H9 (cell line): ENCODE measurements around the gene PIAS2. TPM values are rescaled to one million over a fixed set of nuclear protein-coding genes. Genes with fewer than 3 reads are reported as not detected.

Experiments used
- DNase-seq: peaks from one replicate; pipeline ENCODE4 v3.0.0-alpha.2; 2017
- H2AFZ ChIP-seq: one replicate; pipeline ENCODE4 v1.6.1; 2013; ENCODE audit warnings: mild to moderate bottlenecking, low read length, control low read depth, moderate library complexity
- H2AK5ac ChIP-seq: 2 replicates; pipeline ENCODE4 v1.6.1; 2013; ENCODE audit warnings: low read length, control low read depth, mixed read lengths; ENCODE audit not compliant: insufficient read length
- H2BK120ac ChIP-seq: one replicate; pipeline ENCODE4 v1.6.1; 2013; ENCODE audit warnings: low read depth, mild to moderate bottlenecking, low read length, control low read depth, inconsistent platforms; ENCODE audit not compliant: poor library complexity, severe bottlenecking
- H2BK12ac ChIP-seq: 2 replicates; pipeline ENCODE4 v1.6.1; 2013; ENCODE audit warnings: low read length, control low read depth, mixed read lengths, low read depth; ENCODE audit not compliant: insufficient read length
- H2BK15ac ChIP-seq: 2 replicates; pipeline ENCODE4 v1.6.1; 2013; ENCODE audit warnings: low read depth, low read length, control low read depth
- H2BK20ac ChIP-seq: one replicate; pipeline ENCODE4 v1.6.1; 2013; ENCODE audit warnings: low read depth, mild to moderate bottlenecking, low read length, control low read depth, inconsistent platforms; ENCODE audit not compliant: poor library complexity, severe bottlenecking
- H2BK5ac ChIP-seq: 2 replicates; pipeline ENCODE4 v1.6.1; 2013; ENCODE audit warnings: low read length, control low read depth, mixed read lengths; ENCODE audit not compliant: insufficient read length
- H3K14ac ChIP-seq: 2 replicates; pipeline ENCODE4 v1.6.1; 2013; ENCODE audit warnings: low read length, control low read depth; ENCODE audit not compliant: insufficient read depth
- H3K18ac ChIP-seq: 2 replicates; pipeline ENCODE4 v1.6.1; 2013; ENCODE audit warnings: low read depth, mild to moderate bottlenecking, mixed read lengths, low read length, control low read depth; ENCODE audit not compliant: insufficient read length
- H3K23ac ChIP-seq: 2 replicates; pipeline ENCODE4 v1.6.1; 2013; ENCODE audit warnings: low read length, control low read depth, mixed read lengths, low read depth; ENCODE audit not compliant: insufficient read length
- H3K23me2 ChIP-seq: 2 replicates; pipeline ENCODE4 v1.6.1; 2013; ENCODE audit warnings: low read depth, mild to moderate bottlenecking, mixed read lengths, low read length, control low read depth; ENCODE audit not compliant: insufficient read length, poor library complexity, severe bottlenecking
- H3K27ac ChIP-seq: 2 replicates; pipeline ENCODE4 v1.5.1; 2013; ENCODE audit warnings: low read length, control low read depth, mixed read lengths, low read depth; ENCODE audit not compliant: insufficient read length
- H3K27me3 ChIP-seq: 2 replicates; pipeline ENCODE4 v1.6.1; 2013; ENCODE audit warnings: low read length, control low read depth, inconsistent platforms; ENCODE audit not compliant: insufficient read depth
- H3K4ac ChIP-seq: 2 replicates; pipeline ENCODE4 v1.6.1; 2013; ENCODE audit warnings: low read depth, mild to moderate bottlenecking, control low read depth, inconsistent platforms, low read length, moderate library complexity
- H3K4me1 ChIP-seq: 2 replicates; pipeline ENCODE4 v1.6.1; 2013; ENCODE audit warnings: low read length, control low read depth, inconsistent platforms; ENCODE audit not compliant: insufficient read depth
- H3K4me2 ChIP-seq: 2 replicates; pipeline ENCODE4 v1.6.1; 2013; ENCODE audit warnings: low read length, control low read depth, mixed read lengths; ENCODE audit not compliant: insufficient read length, insufficient read depth
- H3K56ac ChIP-seq: 2 replicates; pipeline ENCODE4 v1.6.1; 2013; ENCODE audit warnings: low read depth, mild to moderate bottlenecking, mixed read lengths, low read length, control low read depth; ENCODE audit not compliant: insufficient read length
- H3K79me1 ChIP-seq: 2 replicates; pipeline ENCODE4 v1.6.1; 2013; ENCODE audit warnings: low read depth, mild to moderate bottlenecking, moderate library complexity, low read length, control low read depth, inconsistent platforms; ENCODE audit not compliant: insufficient read depth, poor library complexity, severe bottlenecking
- H3K79me2 ChIP-seq: 2 replicates; pipeline ENCODE4 v1.6.1; 2013; ENCODE audit warnings: low read length, control low read depth, inconsistent platforms; ENCODE audit not compliant: insufficient read depth
- H3K9ac ChIP-seq: 2 replicates; pipeline ENCODE4 v1.6.1; 2013; ENCODE audit warnings: low read length, control low read depth, mixed read lengths; ENCODE audit not compliant: insufficient read length; ENCODE audit errors: extremely low read depth
- H3K9me3 ChIP-seq: one replicate; pipeline ENCODE4 v1.6.1; 2013; ENCODE audit warnings: low read depth, low read length, inconsistent platforms; ENCODE audit not compliant: control insufficient read depth
- H3T11ph ChIP-seq: one replicate; pipeline ENCODE4 v1.6.1; 2013; ENCODE audit warnings: mild to moderate bottlenecking, low read length, control low read depth, inconsistent platforms
- H4K20me1 ChIP-seq: one replicate; pipeline ENCODE4 v1.6.1; 2013; ENCODE audit not compliant: control insufficient read depth, insufficient read length, insufficient read depth
- H4K5ac ChIP-seq: 2 replicates; pipeline ENCODE4 v1.6.1; 2013; ENCODE audit warnings: low read depth, mild to moderate bottlenecking, mixed read lengths, low read length, control low read depth; ENCODE audit not compliant: insufficient read length
- H4K8ac ChIP-seq: replicated peaks from 2 replicates; pipeline ENCODE4 v1.6.1; 2013; ENCODE audit warnings: low read length, control low read depth, mixed read lengths, low read depth; ENCODE audit not compliant: insufficient read length
- H4K91ac ChIP-seq: 2 replicates; pipeline ENCODE4 v1.6.1; 2013; ENCODE audit warnings: low read depth, mild to moderate bottlenecking, moderate library complexity, mixed read lengths, low read length, control low read depth; ENCODE audit not compliant: insufficient read length
- H3K27ac Mint-ChIP-seq, 3 experiments: 2 replicates in 2 of 3; 3 replicates in 1 of 3; pipeline ENCODE4 v1.8.0; 2020 to 2021; ENCODE audit warnings: mixed read lengths in 3 of 3, mild to moderate bottlenecking in 1 of 3, moderate library complexity in 1 of 3
- H3K27me3 Mint-ChIP-seq: 2 replicates; pipeline ENCODE4 v1.8.0; 2021; ENCODE audit warnings: low read depth, mild to moderate bottlenecking, moderate library complexity, mixed read lengths
- H3K36me3 Mint-ChIP-seq, 3 experiments: 2 replicates in 2 of 3; 3 replicates in 1 of 3; pipeline ENCODE4 v1.8.0; 2020 to 2021; ENCODE audit warnings: low read depth in 3 of 3, mixed read lengths in 3 of 3; ENCODE audit not compliant: insufficient read depth in 1 of 3
- H3K4me1 Mint-ChIP-seq, 2 experiments: 2 replicates each; pipeline ENCODE4 v1.8.0; 2020; ENCODE audit warnings: mixed read lengths in 2 of 2
- H3K4me3 Mint-ChIP-seq, 2 experiments: 2 replicates in 1 of 2; 3 replicates in 1 of 2; pipeline ENCODE4 v1.8.0; 2020 to 2021; ENCODE audit warnings: mild to moderate bottlenecking in 2 of 2, mixed read lengths in 2 of 2, moderate library complexity in 1 of 2
- H3K9me3 Mint-ChIP-seq, 2 experiments: 2 replicates in 1 of 2; 3 replicates in 1 of 2; pipeline ENCODE4 v1.8.0; 2020; ENCODE audit warnings: mild to moderate bottlenecking in 2 of 2, mixed read lengths in 2 of 2, moderate library complexity in 1 of 2
- WGBS: extraction: QIAGEN DNeasy Blood & Tissue Kit; methylation state at CpG from one replicate; pipeline ENCODE4 v1.1.7; 2013; ENCODE audit warnings: missing lambda C conversion rate, low lambda C conversion rate, mixed read lengths; ENCODE audit not compliant: insufficient read length; ENCODE audit errors: extremely low coverage; 5-methylcytosine and 5-hydroxymethylcytosine counted together
- total RNA-seq: library from RNA; stranded (reverse); gene quantifications from 2 replicates; pipeline ENCODE4 v1.2.1, GENCODE V29; 2021
- TF ChIP-seq, protein P1 (sequence below): fragments of 200-600 bp; sonication (generic); conservative IDR thresholded peaks from 3 replicates; pipeline ENCODE4 v1.8.0; 2021; ENCODE audit warnings: antibody characterized with exemption, mild to moderate bottlenecking

PIAS2 gene
- total RNA-seq, 1 experiment from 2014 or later, result 58.4 TPM

DNA sequence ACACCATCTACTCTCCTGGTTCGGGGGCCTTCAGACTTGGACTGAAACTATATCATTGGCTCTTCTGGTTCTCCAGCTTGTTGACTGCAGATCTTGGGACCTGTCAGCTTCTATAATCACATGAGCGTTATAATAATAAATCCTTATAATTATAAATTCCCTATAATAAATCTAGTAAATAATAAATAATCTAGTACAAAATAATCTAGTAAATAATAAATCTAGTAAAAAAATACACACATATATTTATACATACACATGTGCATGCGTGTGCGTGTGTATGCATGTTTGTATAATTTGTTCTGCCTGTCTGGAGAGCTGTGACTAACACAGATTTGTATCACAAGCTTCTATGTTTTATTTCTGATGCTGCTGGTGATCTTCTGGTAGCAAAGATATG, 40.9 kb upstream of the PIAS2 start:
- H3K27me3 ChIP-seq, result peaks cover 2% of the 10 kb centered on the region; the same call in 1 of the 2 replicates
- no peak overlapping the region for H3K27ac ChIP-seq
- Mint-ChIP-seq H3K27me3 (peaks cover 1% of the 10 kb centered on the region; the same call in 1 of the 2 replicates), H3K27ac (no peak overlapping the region), H3K4me3 (no peak overlapping the region), H3K4me1 (no peaks in the 10 kb centered on the region; a peak in 1 of 4 replicates), H3K36me3 (peaks cover 4 to 15% (median 8%) of the 10 kb centered on the region in 3 experiments; a peak in 6 of 7 replicates), H3K9me3 (peaks cover 5 to 8% of the 10 kb centered on the region in 2 experiments; a peak in 4 of 5 replicates)
- no peak overlapping the region for H2BK120ac ChIP-seq
- DNase-seq, result no peak
- H3K23ac ChIP-seq, result no peak overlapping the region
- H3K4me1 ChIP-seq, result no peaks in the 10 kb centered on the region
- H4K91ac ChIP-seq, result no peak overlapping the region
- H3K9ac ChIP-seq, result no peak overlapping the region
- no peak overlapping the region for H2BK15ac ChIP-seq
- H2BK5ac ChIP-seq, result no peak overlapping the region
- no peaks in the 10 kb centered on the region for H3K79me1 ChIP-seq
- no peak overlapping the region for H2AK5ac ChIP-seq
- H4K20me1 ChIP-seq, result no peaks in the 10 kb centered on the region
- no peak overlapping the region for H2BK20ac ChIP-seq
- no peak overlapping the region for H3K4ac ChIP-seq
- no peaks in the 10 kb centered on the region for H3K9me3 ChIP-seq
- H4K5ac ChIP-seq, result no peak overlapping the region
- H3K14ac ChIP-seq, result no peak overlapping the region
- H3K56ac ChIP-seq, result no peak overlapping the region
- H2BK12ac ChIP-seq, result no peak overlapping the region
- no peaks in the 10 kb centered on the region for H3K23me2 ChIP-seq
- no peak overlapping the region for H3T11ph ChIP-seq
- TF ChIP-seq, protein P1, sequence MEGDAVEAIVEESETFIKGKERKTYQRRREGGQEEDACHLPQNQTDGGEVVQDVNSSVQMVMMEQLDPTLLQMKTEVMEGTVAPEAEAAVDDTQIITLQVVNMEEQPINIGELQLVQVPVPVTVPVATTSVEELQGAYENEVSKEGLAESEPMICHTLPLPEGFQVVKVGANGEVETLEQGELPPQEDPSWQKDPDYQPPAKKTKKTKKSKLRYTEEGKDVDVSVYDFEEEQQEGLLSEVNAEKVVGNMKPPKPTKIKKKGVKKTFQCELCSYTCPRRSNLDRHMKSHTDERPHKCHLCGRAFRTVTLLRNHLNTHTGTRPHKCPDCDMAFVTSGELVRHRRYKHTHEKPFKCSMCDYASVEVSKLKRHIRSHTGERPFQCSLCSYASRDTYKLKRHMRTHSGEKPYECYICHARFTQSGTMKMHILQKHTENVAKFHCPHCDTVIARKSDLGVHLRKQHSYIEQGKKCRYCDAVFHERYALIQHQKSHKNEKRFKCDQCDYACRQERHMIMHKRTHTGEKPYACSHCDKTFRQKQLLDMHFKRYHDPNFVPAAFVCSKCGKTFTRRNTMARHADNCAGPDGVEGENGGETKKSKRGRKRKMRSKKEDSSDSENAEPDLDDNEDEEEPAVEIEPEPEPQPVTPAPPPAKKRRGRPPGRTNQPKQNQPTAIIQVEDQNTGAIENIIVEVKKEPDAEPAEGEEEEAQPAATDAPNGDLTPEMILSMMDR, result no peak
- H3K79me2 ChIP-seq, result no peaks in the 10 kb centered on the region
- no peak overlapping the region for H3K4me2 ChIP-seq
- no peak overlapping the region for H3K18ac ChIP-seq
- no CpG with 5 or more reads among the region's 4 CpGs for WGBS
- no peak overlapping the region for H4K8ac ChIP-seq
- no peak overlapping the region for H2AFZ ChIP-seq
